GM18951 (cell line): Measurements from ENCODE around the gene RNU7-1.

Experiments
- POLR2A ChIP-seq: IDR thresholded peaks from 4 replicates; pipeline ENCODE4 v1.6.1; 2011; ENCODE audit warnings: mild to moderate bottlenecking; ENCODE audit not compliant: insufficient read length, insufficient read depth; ENCODE audit errors: extremely low read depth
- in situ Hi-C: fragments of 300-500 bp; cut with MboI; formaldehyde crosslinking; loops from one replicate; pipeline ENCODE4 v1.12.0; 2022; ENCODE audit warnings: low sequenced_read_pairs, mixed read lengths, inconsistent platforms; ENCODE audit not compliant: unreplicated experiment

The RNU7-1 gene

DNA sequence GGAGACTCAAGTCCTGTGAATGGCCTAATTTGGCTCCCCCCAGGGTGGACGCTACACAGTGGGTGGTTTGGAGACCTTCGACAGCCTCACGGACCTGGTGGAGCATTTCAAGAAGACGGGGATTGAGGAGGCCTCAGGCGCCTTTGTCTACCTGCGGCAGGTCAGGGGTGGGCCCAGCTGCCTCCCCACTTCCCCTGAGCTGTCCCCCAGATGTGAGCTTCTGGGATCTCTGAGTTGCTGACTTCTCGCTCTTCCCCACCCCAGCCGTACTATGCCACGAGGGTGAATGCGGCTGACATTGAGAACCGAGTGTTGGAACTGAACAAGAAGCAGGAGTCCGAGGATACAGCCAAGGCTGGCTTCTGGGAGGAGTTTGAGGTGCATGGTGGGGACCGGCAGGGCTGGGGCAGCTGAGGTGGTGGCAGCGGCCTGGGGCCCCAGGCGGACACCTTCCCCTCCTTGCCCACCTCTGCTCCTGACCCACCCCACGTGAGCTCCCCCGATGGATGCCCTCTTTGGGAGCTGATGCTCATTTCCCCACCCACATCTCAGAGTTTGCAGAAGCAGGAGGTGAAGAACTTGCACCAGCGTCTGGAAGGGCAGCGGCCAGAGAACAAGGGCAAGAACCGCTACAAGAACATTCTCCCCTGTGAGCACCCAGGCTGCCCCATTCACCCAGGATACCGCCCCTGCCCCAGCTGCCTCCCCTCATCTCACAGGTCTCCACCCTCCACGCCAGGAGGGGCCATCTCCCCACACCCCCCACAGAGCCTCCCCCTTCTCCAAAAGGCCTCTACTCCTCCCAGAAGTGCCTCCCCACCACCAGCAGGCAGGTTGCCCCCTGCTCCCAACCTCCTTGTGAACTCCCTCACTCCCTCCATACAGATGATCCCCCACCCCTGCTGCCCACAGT lies 11.7 kb downstream of the RNU7-1 start:
- peak; percentile 6 for TF ChIP-seq POLR2A
- in situ Hi-C loops: no loop called here

DNA sequence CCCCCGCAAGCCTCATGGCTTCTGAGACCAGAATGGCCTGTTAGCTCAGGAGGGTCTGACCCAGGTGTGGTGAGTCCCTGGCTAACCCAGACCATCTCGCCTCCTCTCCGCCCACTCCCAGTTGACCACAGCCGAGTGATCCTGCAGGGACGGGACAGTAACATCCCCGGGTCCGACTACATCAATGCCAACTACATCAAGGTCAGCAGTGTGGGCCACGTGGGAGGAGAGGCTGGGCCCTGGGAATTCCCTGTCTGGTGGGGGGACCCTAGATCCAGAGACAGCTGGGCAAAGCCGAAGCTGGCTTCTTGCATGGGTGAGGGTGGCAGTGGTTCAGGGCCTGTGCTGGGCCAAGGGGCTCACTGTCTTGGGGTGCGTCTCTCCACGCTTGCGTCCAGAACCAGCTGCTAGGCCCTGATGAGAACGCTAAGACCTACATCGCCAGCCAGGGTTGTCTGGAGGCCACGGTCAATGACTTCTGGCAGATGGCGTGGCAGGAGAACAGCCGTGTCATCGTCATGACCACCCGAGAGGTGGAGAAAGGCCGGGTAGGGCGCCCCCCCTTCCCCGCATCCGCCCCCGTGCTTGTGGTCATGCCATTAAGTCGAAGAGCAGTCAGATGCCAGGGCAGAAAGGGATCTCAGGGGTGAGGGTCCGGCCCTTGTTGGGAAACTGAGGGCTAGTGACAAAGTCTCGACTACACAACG lies 12.6 kb downstream of the RNU7-1 start:
- in situ Hi-C loops: no loop called here
- peak; percentile 33 for TF ChIP-seq POLR2A

DNA sequence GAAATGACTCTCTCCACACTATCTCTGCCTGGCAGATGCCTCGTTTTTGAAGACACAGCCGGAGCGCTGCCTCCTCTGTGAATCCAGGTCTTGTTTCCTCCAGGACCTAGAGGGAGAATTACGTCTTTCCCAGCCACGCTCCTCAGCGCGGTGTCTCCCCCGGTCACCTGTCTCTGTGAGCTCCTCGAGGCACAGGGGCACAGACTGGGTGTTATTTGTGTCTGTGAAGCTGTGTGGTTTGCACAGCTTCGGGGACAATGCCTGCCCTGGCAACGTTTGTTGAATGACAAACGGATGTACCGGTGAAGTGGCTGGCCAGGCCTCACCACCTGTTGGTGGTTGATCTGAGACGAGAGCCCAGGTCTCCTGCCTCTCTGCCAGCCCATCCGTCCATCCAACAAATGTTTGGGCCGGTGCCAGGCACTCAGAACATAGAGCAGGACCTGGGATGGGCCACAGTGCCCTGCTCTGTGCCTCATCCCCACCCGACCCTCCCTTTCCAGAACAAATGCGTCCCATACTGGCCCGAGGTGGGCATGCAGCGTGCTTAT lies 13.6 kb downstream of the RNU7-1 start:
- in situ Hi-C loops: no loop called here
- no peak for TF ChIP-seq POLR2A

DNA sequence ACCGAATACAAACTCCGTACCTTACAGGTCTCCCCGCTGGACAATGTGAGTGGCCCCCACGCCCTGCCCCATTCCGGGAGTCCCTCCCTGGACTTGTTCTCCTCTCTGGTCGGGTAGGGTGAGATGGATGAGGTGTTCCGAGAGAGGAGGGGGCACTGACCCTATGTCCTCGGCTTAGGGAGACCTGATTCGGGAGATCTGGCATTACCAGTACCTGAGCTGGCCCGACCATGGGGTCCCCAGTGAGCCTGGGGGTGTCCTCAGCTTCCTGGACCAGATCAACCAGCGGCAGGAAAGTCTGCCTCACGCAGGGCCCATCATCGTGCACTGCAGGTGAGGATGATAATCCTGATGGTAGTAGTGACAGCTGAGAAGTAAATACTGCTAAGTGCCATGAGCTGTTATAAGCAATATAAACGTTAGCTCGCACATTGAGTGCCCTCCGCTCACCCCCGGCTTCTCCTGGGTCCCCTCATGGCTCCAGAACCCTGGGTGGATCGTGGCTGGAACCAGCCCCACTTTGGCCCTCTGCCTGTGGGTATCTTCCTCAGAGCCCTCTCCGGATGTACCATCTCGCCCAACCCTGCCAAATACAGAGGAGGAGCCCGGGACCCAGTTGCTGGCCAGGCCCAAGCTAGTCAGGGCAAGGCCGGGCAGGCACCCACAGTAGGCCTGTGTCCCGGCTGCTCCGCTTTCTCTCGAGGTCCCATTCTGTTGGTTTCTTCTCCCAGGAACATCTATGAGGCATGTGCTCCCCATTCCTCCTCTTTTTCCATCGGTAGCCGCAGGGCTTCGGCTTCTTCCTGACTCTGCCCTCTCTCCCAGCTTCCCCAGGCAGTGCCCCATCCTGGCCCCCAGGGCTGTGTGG lies 14.4 kb downstream of the RNU7-1 start:
- in situ Hi-C loops: no loop called here
- no peak for TF ChIP-seq POLR2A

DNA sequence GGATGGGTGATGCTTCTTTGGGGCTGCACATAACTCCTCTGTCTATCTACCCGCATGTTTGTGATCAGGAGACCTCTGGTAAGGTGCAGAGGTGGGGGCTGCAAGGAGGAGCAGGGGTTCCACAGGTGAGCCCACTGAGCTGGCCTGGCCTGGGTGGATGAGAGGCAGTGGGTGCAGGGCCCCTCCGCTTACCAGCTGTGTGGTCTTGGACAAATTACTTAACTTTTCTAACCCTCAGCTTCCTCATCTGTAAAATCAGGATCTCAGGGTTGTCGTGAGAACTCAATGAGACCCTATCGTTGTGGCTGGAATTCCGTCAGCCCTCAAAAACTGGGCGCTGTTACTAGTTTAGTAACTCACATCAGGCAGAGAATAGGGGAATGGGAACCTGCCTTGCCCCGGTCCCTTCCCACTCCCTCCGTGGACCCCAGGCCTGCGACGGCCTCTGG lies 15.0 kb downstream of the RNU7-1 start:
- in situ Hi-C loops: no loop called here

DNA sequence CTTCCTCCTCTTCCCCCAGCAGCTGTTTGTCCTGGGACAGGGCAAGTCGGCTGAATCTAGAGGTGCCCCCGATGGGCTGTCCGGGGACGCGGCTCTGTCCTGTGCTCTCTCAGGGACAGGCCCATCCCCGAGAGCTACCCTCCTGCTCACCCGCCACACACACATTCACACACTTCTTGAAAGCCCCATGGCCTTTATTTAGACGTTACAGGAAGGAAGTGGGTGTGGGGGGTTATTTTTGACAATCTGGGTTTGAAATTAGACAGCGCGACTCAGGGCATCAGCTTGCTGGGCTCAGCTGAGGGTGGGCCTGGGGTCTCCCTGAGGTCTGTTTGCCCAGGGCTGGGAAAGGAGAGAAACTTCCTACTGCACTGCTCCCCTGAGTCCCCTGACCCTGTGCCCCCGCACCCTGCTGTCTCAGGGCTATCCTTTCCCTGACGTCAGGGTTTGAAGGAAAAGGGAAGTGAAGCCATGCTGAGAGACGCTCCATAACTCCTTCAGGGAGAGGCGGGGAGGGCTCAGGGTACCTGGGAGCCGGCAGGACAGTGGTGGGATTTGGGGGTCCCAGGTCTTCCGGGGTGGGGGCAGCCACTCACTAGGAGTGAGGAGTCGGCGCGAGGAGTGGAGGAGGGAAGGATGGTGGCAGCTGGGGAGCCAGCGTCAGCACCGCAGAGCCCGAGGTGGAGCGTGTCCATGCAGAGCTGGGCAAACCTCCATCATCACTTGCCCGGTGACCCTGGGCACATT lies 15.6 kb downstream of the RNU7-1 start:
- in situ Hi-C loops: no loop called here
- TF ChIP-seq POLR2A: peak; percentile 81

More for the DNA sequence above, 15.0 kb downstream of the RNU7-1 start:
- TF ChIP-seq POLR2A: no peak

DNA sequence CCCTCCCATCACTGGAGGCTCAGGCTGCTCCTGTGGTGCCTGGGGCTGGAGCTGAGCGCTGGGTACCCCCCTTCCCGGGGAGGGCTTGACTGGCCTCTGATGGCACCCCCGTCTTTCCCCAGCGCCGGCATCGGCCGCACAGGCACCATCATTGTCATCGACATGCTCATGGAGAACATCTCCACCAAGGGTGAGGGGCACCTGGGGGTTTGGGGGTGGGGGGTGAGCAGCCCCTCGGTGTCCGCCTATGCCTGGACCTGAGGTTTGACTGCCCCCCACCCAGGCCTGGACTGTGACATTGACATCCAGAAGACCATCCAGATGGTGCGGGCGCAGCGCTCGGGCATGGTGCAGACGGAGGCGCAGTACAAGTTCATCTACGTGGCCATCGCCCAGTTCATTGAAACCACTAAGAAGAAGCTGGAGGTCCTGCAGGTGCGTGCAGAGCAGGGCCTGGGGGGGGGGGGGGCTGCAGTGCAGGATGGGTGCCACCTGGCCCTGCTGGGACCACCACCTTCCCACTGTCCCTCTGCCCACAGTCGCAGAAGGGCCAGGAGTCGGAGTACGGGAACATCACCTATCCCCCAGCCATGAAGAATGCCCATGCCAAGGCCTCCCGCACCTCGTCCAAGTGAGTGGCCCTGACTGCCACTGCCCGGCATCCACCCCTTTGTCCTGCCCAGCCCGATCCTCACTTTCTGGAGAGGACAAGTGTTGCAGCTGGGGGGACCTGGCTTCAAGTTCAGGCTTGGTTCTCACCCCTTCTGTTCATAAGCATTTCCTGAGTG lies 16.4 kb downstream of the RNU7-1 start:
- in situ Hi-C loops: no loop called here
- no peak for TF ChIP-seq POLR2A

DNA sequence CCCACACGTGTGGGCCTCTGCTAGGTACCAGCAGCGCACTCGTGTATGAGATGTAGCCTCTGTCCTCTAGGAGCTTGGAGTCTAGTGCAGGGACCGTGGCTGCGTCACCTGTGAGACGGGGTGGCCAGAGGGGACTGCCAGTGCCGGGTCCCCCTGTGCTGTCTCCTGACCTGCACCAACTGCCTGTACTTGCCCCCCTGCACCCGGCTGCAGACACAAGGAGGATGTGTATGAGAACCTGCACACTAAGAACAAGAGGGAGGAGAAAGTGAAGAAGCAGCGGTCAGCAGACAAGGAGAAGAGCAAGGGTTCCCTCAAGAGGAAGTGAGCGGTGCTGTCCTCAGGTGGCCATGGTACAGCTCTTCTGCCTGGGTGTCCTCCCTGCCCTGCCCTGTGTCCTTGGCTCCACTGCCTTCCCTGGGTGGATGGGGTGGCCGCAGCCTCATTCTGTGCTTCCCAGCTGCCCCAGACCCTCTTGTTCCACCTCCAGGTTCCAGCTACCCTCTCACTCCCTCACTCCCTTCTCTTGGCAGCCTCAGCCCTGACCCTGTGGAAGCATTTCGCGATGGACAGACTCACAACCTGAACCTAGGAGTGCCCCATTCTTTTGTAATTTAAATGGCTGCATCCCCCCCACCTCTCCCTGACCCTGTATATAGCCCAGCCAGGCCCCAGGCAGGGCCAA lies 17.1 kb downstream of the RNU7-1 start:
- in situ Hi-C loops: no loop called here

DNA sequence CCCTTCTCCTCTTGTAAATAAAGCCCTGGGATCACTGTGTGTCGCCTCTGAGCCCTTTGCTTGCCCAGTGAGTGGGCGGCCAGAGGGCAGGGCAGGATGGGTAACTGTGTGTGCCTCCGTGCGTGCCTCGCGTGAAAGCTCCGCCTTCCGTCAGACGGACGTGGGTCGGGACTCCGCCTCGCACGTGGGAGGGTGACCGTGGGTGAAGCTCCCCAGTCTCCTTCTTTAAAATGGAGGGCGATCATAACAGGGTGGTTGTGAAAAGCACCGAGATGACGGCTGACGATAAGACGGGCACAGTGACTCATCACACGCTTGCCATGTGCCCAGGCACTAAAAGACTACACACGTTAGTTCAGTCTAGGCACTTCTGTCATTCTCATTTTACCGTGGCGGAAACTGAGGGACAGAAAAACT lies 17.7 kb downstream of the RNU7-1 start:
- TF ChIP-seq POLR2A: peak; percentile 48
- in situ Hi-C loops: no loop called here

More for the DNA sequence above, 17.1 kb downstream of the RNU7-1 start:
- no peak for TF ChIP-seq POLR2A

DNA sequence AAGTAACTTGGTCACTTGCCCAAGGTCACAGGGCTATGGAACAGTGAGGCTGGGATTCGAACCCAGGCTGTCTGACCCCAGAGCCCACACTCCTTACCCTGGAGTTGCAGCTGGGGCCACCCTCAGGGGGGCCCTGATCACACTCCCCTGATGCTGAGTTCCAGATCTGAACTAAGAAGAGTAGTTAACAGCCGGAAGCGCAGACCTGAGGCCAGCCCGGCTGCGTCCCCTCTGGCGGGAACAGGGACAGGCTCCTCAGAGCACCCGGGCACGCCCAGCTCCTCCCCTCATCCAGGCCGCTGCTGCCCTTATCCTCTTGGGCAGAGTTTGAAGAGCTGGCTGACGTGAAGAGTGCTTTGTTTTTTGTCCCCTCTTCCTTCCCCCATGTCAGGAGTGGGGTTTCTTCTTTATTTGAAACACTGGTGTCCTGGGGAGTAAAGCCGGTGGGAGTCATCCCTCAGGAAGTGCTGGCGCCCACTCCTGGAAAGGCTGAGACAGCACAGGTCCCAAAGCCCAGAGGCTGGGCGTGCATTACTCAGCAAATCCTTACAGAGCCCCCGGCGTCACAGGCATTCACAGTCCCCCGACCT lies 18.2 kb downstream of the RNU7-1 start:
- peak; percentile 39 for TF ChIP-seq POLR2A
- in situ Hi-C loops: no loop called here
